Measurements from ENCODE around the gene PSEN2. TPM values are rescaled to one million over a fixed set of nuclear protein-coding genes. Genes with fewer than 3 reads are reported as not detected.
"Not testable (repeated sequence)": the region's sequence is repeated elsewhere in the genome, so short reads cannot be mapped to it uniquely, and the experiment has no call there.

The PSEN2 gene
- total and polyA plus RNA-seq, 2 donors (not counting 1 experiment from before 2014, with no cell fraction given) = 19.5 to 41.8 TPM

- no peak overlapping the region for H3K4me3 ChIP-seq (replicated peaks in 1 of 4; ENCODE audit: control extremely low read depth in 1 of 4, insufficient read depth in 1 of 4, low read depth in 3 of 4, low read length in 4 of 4)
- no peak overlapping the region for H3K4me2 ChIP-seq (ENCODE audit: extremely low read depth, insufficient read depth, low read length)
- no peaks in the 10 kb centered on the region for H3K9me3 ChIP-seq (ENCODE audit: control insufficient read depth, insufficient read depth, low read depth, low read length)
- H3K36me3 ChIP-seq (ENCODE audit: control insufficient read depth, insufficient read depth, low read length) = no peaks in the 10 kb centered on the region
- no peak for DNase-seq (ENCODE audit: low read depth in 2 of 2)
- H3K27ac ChIP-seq (ENCODE audit: insufficient read depth, low read length) = no peak overlapping the region
- H3K27me3 ChIP-seq (ENCODE audit: control insufficient read depth, insufficient read depth, low read length) = no peaks in the 10 kb centered on the region
- no peaks in the 10 kb centered on the region for H4K20me1 ChIP-seq (ENCODE audit: control insufficient read depth, extremely low read depth, insufficient read depth, low read length)
- H3K9ac ChIP-seq (ENCODE audit: insufficient read depth, low read length) = no peak overlapping the region
- H2AFZ ChIP-seq (ENCODE audit: low read length) = no peak overlapping the region
- TF ChIP-seq CTCF (conservative IDR thresholded peaks at IDR 0.05 in 1 of 2, IDR thresholded peaks at IDR 0.05 in 1 of 2; ENCODE audit: low read depth in 1 of 2, low read length in 2 of 2) (no peak), EZH2 (IDR thresholded peaks at IDR 0.05; ENCODE audit: low read length, missing control alignments) (no peak)
- H3K4me1 ChIP-seq (ENCODE audit: control insufficient read depth, extremely low read depth, insufficient read depth, low read length) = peaks cover 6% of the 10 kb centered on the region
- H3K79me2 ChIP-seq (ENCODE audit: control insufficient read depth, insufficient read depth, low read length) = no peaks in the 10 kb centered on the region
Measured at GRCh38 chr1:226829105-226829504, 41.3 kb upstream of the PSEN2 start.

GRCh38 chr1:226831953-226832352 lies 38.5 kb upstream of the PSEN2 start:
- no peak overlapping the region for H3K27ac ChIP-seq (ENCODE audit: insufficient read depth, low read length)
- no peak overlapping the region for H2AFZ ChIP-seq (ENCODE audit: low read length)
- TF ChIP-seq CTCF (conservative IDR thresholded peaks at IDR 0.05 in 1 of 2, IDR thresholded peaks at IDR 0.05 in 1 of 2; ENCODE audit: low read depth in 1 of 2, low read length in 2 of 2) (no peak), EZH2 (IDR thresholded peaks at IDR 0.05; ENCODE audit: low read length, missing control alignments) (no peak)
- H4K20me1 ChIP-seq (ENCODE audit: control insufficient read depth, extremely low read depth, insufficient read depth, low read length) = no peaks in the 10 kb centered on the region
- peaks cover 6% of the 10 kb centered on the region for H3K4me1 ChIP-seq (ENCODE audit: control insufficient read depth, extremely low read depth, insufficient read depth, low read length)
- no peak overlapping the region for H3K4me3 ChIP-seq (replicated peaks in 1 of 4; ENCODE audit: control extremely low read depth in 1 of 4, insufficient read depth in 1 of 4, low read depth in 3 of 4, low read length in 4 of 4)
- no peaks in the 10 kb centered on the region for H3K36me3 ChIP-seq (ENCODE audit: control insufficient read depth, insufficient read depth, low read length)
- no peak overlapping the region for H3K9ac ChIP-seq (ENCODE audit: insufficient read depth, low read length)
- no peaks in the 10 kb centered on the region for H3K27me3 ChIP-seq (ENCODE audit: control insufficient read depth, insufficient read depth, low read length)
- H3K79me2 ChIP-seq (ENCODE audit: control insufficient read depth, insufficient read depth, low read length) = no peaks in the 10 kb centered on the region
- H3K9me3 ChIP-seq (ENCODE audit: control insufficient read depth, insufficient read depth, low read depth, low read length) = no peaks in the 10 kb centered on the region
- DNase-seq (ENCODE audit: low read depth in 2 of 2) = no peak
- H3K4me2 ChIP-seq (ENCODE audit: extremely low read depth, insufficient read depth, low read length) = no peak overlapping the region

GRCh38 chr1:226832613-226833012 lies 37.8 kb upstream of the PSEN2 start:
- Histone ChIP-seq H3K27me3 (ENCODE audit: control insufficient read depth, insufficient read depth, low read length) (no peaks in the 10 kb centered on the region), H3K4me2 (ENCODE audit: extremely low read depth, insufficient read depth, low read length) (no peak overlapping the region), H3K79me2 (ENCODE audit: control insufficient read depth, insufficient read depth, low read length) (no peaks in the 10 kb centered on the region), H3K9ac (ENCODE audit: insufficient read depth, low read length) (no peak overlapping the region), H3K27ac (ENCODE audit: insufficient read depth, low read length) (no peak overlapping the region), H3K36me3 (ENCODE audit: control insufficient read depth, insufficient read depth, low read length) (no peaks in the 10 kb centered on the region), H3K4me3 (replicated peaks in 1 of 4; ENCODE audit: control extremely low read depth in 1 of 4, insufficient read depth in 1 of 4, low read depth in 3 of 4, low read length in 4 of 4) (no peak overlapping the region), H3K4me1 (ENCODE audit: control insufficient read depth, extremely low read depth, insufficient read depth, low read length) (peaks cover 3% of the 10 kb centered on the region), H2AFZ (ENCODE audit: low read length) (no peak overlapping the region), H4K20me1 (ENCODE audit: control insufficient read depth, extremely low read depth, insufficient read depth, low read length) (no peaks in the 10 kb centered on the region), H3K9me3 (ENCODE audit: control insufficient read depth, insufficient read depth, low read depth, low read length) (no peaks in the 10 kb centered on the region)
- no peak for DNase-seq (ENCODE audit: low read depth in 2 of 2)
- TF ChIP-seq CTCF (conservative IDR thresholded peaks at IDR 0.05 in 1 of 2, IDR thresholded peaks at IDR 0.05 in 1 of 2; ENCODE audit: low read depth in 1 of 2, low read length in 2 of 2) (no peak), EZH2 (IDR thresholded peaks at IDR 0.05; ENCODE audit: low read length, missing control alignments) (no peak)

GRCh38 chr1:226834179-226834578 lies 36.2 kb upstream of the PSEN2 start:
- not testable (repeated sequence) for H2AFZ ChIP-seq (ENCODE audit: low read length); H3K4me3 ChIP-seq (replicated peaks in 1 of 4; ENCODE audit: control extremely low read depth in 1 of 4, insufficient read depth in 1 of 4, low read depth in 3 of 4, low read length in 4 of 4); H4K20me1 ChIP-seq (ENCODE audit: control insufficient read depth, extremely low read depth, insufficient read depth, low read length); DNase-seq (ENCODE audit: low read depth in 2 of 2); H3K9ac ChIP-seq (ENCODE audit: insufficient read depth, low read length); H3K9me3 ChIP-seq (ENCODE audit: control insufficient read depth, insufficient read depth, low read depth, low read length); H3K36me3 ChIP-seq (ENCODE audit: control insufficient read depth, insufficient read depth, low read length); H3K79me2 ChIP-seq (ENCODE audit: control insufficient read depth, insufficient read depth, low read length); H3K27me3 ChIP-seq (ENCODE audit: control insufficient read depth, insufficient read depth, low read length); H3K4me2 ChIP-seq (ENCODE audit: extremely low read depth, insufficient read depth, low read length); H3K27ac ChIP-seq (ENCODE audit: insufficient read depth, low read length); H3K4me1 ChIP-seq (ENCODE audit: control insufficient read depth, extremely low read depth, insufficient read depth, low read length)

- not testable (repeated sequence) for H3K36me3 ChIP-seq (ENCODE audit: control insufficient read depth, insufficient read depth, low read length); DNase-seq (ENCODE audit: low read depth in 2 of 2); H3K9me3 ChIP-seq (ENCODE audit: control insufficient read depth, insufficient read depth, low read depth, low read length); H3K9ac ChIP-seq (ENCODE audit: insufficient read depth, low read length); H2AFZ ChIP-seq (ENCODE audit: low read length); H4K20me1 ChIP-seq (ENCODE audit: control insufficient read depth, extremely low read depth, insufficient read depth, low read length); H3K4me2 ChIP-seq (ENCODE audit: extremely low read depth, insufficient read depth, low read length); H3K27me3 ChIP-seq (ENCODE audit: control insufficient read depth, insufficient read depth, low read length); H3K4me1 ChIP-seq (ENCODE audit: control insufficient read depth, extremely low read depth, insufficient read depth, low read length); H3K27ac ChIP-seq (ENCODE audit: insufficient read depth, low read length); H3K4me3 ChIP-seq (replicated peaks in 1 of 4; ENCODE audit: control extremely low read depth in 1 of 4, insufficient read depth in 1 of 4, low read depth in 3 of 4, low read length in 4 of 4); H3K79me2 ChIP-seq (ENCODE audit: control insufficient read depth, insufficient read depth, low read length)
Measured at GRCh38 chr1:226835396-226835795, 35.0 kb upstream of the PSEN2 start.
